HG03135 (cell line): ENCODE results near the gene FKBP1C.

ENCODE experiments used
- ATAC-seq: cut with Tn5 transposase; IDR thresholded peaks from one replicate; pipeline ENCODE4 v1.9.1; 2021; ENCODE audit warnings: mild to moderate bottlenecking, moderate library complexity; ENCODE audit not compliant: unreplicated experiment

FKBP1C gene

DNA sequence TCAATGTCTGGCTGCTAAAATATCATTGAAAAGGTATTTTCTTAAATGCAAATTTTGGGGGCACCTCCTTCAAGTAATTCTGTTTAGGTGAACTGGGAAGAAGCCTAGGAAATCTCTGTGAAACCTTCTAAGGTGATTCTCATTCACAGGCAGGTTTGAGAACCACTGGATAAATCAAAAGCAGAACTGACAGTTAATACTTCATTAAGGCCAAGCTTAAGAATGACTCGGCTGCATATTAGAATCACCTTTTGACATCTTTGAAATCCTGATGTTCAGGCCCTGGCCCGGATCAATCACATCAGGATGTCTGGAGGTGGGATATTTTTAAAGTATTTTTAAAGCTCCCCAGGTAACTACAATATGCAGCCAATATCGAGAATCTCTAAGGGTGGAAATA is 50.6 kb downstream of the FKBP1C start:
- ATAC-seq: no peak
